NCI-H524 (cell line): ENCODE measurements around the gene LINGO3.
A peak's percentile ranks its signal among the peaks of the same experiment; 100 is the strongest.

Experiments
- DNase-seq, 2 experiments: peaks; one replicate each; lab custom pipeline; 2025; lab: John Stamatoyannopoulos, UW

Gene LINGO3

DNA sequence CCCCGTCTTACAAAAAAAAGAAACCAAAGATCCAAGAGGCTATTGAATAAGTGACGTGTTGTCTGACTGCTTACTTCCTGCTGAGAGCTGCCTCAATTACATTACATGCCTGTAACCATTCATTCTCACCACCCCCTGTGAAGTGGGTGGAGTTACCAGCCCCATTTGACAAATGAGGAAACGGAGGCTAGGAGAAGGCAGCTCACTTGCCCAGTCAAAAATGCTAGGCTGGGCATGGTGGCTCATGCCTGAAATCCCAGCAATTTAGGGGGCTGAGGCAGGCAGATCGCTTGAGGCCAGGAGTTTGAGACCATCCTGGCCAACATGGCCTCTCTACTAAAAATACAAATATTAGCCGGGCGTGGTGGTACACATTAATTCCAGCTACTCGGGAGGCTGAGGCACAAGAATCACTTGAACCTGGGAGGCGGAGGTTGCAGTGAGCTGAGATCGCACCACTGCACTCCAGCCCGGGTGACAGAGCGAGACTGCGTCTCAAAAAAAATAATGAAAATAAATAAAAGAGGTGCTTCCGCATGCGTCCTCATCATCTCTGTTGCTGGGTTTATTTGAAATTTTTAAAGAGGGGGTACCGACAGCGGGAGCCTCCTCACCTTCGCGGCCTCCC is 19.9 kb upstream of the LINGO3 start:
- no peak for DNase-seq

- no peak for DNase-seq
These were observed 18.9 kb upstream of the LINGO3 start for GRCh38 chr19:2326699-2327360.

DNA sequence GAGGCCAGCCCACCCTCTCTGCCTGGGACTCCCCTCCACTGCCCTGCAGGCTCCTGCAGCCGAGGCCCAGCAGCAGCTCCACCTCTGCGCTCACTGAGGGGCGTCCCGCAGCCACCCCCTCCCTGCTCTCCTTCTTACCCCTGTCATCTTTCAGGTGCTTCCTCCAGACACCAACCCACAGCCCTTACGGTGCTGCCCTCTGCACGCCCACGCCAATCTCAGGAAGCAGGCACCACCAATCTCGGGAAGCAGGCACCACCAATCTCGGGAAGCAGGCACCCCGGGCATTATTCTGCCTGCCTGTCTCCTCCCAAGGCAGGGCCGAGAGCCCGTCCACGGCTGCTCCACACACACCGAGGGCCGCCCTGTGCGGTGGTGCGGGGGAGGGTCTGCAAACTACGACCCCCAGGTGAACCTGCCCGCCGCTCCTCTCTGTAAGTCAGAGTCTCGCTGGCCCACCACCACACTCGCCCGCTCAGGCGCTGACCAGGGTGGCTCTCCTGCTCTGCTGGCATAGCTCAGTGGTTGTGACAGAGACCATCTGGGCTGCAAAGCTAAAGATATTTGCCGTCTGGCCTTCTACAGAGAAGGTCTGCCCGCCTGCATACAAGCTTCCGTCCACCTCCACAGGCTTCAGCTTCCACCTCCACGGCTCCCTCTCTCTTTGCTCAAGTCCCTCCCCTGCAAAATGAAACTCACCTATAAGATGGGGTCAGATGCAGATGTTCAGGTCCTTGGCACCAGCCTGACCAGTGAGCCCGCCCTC is 17.5 kb upstream of the LINGO3 start:
- no peak for DNase-seq

DNA sequence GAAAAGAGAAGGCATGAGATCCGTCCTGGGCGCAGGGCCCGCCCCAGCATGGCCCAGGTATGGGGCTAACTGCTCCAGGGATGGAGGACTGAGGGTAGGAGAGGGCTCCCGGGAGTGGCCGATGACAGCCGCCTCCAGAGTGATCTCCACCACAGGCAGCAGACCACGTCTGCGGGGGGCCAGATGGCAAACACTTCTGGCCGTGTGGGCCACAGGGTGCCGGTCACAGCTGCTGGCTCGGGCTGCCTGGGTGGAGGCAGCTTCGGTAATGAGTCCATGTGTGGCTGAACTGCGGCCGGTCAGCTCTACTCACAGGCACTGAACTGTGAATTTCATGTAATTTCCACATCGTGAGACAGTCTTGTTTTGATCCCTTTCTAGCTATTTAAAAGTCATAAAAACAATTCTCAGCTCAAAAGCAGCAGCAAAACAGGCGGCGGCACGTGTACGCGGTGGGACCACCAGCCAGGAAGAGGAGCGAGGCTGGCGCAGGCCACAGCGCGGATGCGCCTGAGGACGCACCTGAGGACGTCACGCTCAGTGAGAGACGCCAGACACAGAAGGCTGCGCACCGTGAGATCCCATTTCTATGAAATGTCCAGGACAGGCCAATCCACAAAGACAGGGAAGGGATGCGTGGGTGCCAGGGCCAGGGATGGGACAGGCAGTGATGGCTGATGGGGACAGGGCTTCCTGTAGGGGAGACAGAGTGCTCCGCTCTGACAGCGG is 16.4 kb upstream of the LINGO3 start:
- peak in 1 of 2 experiments; percentile 56 for DNase-seq

DNA sequence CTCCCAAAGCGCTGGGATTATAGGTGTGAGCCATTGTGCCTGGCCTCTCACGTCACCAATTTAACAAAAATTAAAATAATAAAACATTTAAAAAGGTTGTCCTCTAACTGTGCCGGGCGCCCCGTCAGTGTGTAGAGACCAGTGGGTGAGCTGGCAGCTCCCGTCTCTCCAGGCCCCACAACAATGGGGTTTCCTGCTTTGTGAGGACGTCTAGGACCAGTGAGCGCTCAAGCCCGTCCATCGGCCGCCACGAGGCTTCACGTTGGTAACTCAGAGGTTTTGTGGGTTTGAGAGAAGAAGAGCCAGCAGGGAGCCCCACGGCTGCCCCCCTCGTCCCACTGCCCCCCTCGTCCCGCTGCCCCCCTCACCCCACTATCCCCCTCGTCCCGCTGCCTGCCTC is 15.8 kb upstream of the LINGO3 start:
- no peak for DNase-seq

- DNase-seq, result no peak
These were observed 13.8 kb upstream of the LINGO3 start for GRCh38 chr19:2321565-2322283.

DNA sequence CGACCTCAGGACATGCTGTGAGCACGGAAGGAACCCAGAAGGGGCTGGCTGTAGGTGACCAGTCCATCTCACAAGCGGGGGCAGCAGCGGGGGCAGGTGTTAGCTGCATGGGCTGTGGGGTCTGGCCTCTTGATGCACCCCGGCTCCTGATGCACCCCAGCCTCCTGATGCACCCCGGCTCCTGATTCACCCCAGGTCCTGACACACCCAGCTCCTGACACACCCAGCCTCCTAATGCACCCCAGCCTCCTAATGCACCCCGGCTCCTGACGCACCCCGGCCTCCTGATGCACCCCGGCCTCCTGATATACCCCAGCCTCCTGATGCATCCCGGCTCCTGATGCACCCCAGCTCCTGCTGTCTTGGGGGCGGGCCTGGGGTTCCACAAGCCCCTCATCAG is 13.0 kb upstream of the LINGO3 start:
- DNase-seq, result no peak

GRCh38 chr19:2320049-2320448 is 12.1 kb upstream of the LINGO3 start:
- DNase-seq, result no peak

DNA sequence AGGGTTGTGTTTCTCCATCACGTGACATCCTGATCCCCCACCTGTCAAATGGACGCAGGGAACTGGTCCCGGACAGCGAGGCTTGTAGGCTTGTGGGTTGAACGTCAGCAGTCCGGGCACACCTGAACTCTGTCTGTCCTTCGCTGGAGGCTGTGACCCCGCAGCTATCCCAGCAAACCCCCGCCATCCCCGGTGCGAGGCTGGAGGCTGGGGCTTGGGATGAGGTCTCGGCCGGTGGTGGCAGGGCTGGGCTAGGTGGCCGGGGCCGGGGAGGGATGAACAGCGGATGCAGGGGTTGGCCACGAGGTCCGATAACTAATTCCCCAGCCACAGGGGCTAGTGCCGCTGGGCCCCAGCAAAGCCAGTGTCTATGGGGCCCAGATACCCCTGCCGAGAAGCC is 11.6 kb upstream of the LINGO3 start:
- DNase-seq, result no peak

- DNase-seq, result no peak
These were observed 11.0 kb upstream of the LINGO3 start for GRCh38 chr19:2318923-2319322.

- DNase-seq, result no peak
These were observed 9.8 kb upstream of the LINGO3 start for GRCh38 chr19:2317756-2318155.

GRCh38 chr19:2317300-2317699 is 9.3 kb upstream of the LINGO3 start:
- no peak for DNase-seq

GRCh38 chr19:2315818-2316353 is 7.9 kb upstream of the LINGO3 start:
- peak; percentile 48 to 67 for DNase-seq

- DNase-seq, result no peak
These were observed 7.3 kb upstream of the LINGO3 start for GRCh38 chr19:2315121-2315817.

DNA sequence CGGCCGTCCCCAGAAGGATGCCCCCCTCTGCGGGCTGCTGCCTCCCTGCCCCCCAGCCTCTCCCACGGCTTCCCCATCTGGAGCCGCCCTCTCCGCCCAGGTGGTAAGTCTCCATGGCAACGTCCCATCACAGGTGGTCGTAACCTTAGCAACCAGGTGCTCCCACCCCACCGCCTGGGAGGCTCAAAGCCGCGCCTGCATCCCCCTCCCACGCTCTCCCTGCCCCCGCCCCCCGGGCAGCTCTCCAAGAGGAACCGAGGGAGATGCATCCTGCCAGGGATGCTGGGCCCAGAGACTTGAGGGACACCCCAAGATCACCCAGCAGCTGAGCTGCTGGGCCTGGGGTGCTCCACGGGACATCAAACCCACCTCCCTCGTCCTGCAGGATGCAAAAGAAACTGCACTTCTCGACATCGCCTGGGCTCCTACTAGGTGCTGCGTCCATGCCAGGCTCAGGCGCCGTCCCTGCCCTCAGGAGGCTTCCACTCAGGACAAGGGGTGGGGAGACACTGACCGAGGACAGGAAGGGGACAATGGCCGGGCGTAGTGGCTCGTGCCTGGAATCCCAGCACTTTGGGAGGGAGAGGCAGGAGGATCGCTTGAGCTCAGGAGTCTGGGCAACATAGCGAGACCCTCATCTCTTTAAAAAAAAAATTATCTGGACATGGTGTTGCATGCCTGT is 5.0 kb upstream of the LINGO3 start:
- DNase-seq, result peak in 1 of 2 experiments; percentile 31

DNA sequence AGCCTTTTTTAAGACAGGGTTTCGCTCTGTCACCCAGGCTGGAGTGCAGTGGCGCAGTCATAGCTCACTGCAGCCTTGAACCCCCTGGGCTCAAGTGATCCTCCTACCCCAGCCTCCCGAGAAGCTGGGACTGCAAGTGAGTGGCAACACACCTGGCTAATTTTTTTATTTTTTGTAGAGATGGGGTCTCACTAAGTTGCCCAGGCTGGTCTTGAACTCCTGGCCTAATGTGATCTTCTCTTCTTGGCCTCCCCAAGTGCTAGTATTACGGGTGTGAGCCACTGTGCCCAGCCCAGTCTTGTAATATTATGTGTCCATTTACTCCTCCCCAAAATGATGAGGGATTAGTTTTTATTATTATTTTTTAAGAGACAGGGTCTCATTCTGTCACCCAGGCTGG is 3.1 kb upstream of the LINGO3 start:
- DNase-seq, result no peak

DNA sequence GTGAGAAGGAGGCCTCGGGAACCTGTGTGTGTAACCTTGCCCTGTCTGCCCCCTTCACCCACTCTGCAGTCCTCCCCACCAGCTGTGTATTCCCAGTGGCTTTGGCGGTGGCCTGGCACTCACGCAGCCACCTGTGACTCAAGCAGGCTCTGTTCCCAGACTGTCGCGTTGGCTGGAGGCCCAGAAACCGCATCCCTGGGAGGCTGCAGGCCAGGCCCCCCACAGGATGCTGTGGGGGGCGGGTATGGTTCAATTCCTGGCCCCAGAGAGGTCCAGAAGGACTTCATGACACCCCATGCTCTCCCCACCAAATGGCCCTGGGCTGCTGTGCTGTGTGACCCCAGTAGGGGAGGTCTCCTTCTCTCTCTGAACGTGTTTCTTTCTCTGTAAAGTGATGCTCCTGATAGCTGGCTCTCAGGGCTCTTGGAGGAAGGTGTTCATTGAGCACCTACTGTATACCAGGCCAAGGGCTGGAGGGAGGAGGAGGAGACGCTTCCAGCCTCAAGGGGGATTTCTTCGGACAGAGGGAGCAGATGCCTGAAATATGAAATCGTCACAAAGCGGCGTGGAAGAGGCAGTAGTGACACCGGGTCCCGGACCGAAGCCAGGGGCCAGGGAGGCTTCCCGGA is 1.9 kb upstream of the LINGO3 start:
- DNase-seq, result peak in 1 of 2 experiments; percentile 64

GRCh38 chr19:2307518-2308012 is 389 bp downstream of the LINGO3 start:
- no peak for DNase-seq

- no peak for DNase-seq
These were observed 983 bp downstream of the LINGO3 start for GRCh38 chr19:2306971-2307370.
